ENCODE measurements around the gene RCBTB2.

Gene RCBTB2

DNA sequence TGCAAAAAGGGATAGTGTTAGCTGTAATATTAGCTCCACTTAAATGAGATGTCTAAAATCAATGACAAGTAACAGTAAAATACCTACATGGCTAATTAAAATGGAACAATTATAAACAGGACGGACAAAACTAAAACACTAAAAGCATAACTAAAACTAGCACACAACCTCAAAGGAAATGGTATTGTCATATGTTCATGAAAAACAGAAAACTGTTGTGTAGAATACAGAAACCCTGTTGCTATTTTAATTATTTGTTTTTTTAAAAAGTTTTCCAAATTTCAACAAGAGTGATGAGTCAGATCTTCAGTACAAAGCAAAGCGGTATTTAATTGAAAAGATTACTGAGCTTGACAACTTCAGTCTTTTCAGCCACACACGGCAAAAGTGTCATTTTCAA is 4.2 kb downstream of the RCBTB2 start:
- DNase-seq = no peak

GRCh38 chr13:48527955-48528354 is 4.9 kb downstream of the RCBTB2 start:
- no peak for DNase-seq

- no peak for DNase-seq
Measured at GRCh38 chr13:48526286-48526685, 6.6 kb downstream of the RCBTB2 start.

DNA sequence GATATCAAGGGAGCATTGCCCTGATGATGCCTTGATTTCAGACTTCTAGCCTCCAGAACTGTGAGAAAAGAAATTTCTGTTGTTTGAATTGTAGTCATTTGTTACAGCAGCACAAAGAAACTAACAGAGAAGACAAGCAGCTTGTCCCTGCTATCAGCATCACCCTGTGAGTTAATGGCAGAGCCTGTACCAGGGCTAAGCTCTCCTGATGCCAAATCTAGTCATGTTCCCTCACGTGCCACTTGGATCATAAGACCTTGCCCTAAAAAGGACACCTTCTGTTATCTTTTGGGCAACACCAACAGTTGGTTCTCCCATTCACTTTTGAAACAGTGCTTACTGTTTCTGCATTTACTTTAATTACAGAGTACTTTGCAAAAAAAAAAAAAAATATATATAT is 14.8 kb downstream of the RCBTB2 start:
- no peak for DNase-seq

- no peak for DNase-seq
Measured at GRCh38 chr13:48515732-48516131, 17.1 kb downstream of the RCBTB2 start.

DNA sequence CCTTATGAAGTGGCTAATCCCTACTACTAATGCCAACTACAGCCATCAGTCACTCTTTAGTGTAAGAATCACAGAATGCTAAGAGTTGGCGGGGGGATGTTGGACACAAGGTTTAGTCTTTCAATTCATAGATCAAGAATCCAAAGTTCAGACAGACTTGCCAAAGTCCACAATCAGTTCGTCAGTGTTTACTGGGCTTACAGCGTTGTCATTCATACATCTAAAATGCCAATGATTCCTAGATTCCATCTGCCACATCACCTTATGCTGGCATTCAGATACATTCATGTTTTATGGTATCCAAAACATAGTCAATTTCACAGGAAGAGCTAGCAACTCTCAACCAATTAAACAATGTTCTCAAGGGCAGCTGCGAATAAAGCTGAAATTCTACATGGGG is 18.1 kb downstream of the RCBTB2 start:
- DNase-seq = no peak

- DNase-seq = no peak
Measured at GRCh38 chr13:48511621-48512230, 21.2 kb downstream of the RCBTB2 start.

DNA sequence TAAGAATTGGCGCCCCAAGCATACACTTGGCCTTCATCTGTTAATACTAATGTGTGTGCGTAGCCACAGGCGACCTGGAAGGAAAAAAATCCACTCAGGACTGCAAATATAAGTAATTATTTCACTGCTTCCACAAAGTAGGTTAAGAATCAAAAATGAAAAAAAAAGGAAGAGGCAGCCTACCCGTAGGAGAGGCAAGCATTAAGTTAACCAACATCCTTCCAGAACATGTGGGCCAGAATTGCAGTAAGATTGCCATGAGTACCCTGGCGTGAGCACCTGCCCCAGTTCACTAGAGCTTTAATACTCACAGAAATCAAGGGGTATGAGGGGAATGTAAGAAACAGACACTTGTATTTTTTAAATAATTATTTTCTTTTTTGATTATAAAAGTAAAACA is 22.2 kb downstream of the RCBTB2 start:
- no peak for DNase-seq

DNA sequence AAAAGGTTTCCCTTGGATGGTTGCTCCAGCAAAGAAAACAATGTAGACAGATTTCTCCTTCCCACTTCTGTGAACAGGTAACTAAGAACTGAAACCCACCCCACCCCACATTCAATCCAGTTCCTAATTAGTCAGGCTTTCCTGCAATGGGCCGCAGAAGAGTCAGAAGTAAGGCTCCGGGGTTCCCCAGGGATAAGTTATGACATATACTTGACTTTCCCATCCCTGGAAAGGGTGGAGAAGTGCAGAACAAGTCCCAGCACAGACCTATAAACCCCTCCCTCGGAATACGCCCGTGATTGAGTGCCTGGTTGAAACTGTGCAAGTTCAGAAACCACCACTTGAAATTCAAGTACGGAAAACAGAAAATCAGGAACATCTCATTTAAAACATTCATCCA is 24.9 kb downstream of the RCBTB2 start:
- DNase-seq = no peak

- no peak for DNase-seq
Measured at GRCh38 chr13:48507021-48507420, 25.9 kb downstream of the RCBTB2 start.

DNA sequence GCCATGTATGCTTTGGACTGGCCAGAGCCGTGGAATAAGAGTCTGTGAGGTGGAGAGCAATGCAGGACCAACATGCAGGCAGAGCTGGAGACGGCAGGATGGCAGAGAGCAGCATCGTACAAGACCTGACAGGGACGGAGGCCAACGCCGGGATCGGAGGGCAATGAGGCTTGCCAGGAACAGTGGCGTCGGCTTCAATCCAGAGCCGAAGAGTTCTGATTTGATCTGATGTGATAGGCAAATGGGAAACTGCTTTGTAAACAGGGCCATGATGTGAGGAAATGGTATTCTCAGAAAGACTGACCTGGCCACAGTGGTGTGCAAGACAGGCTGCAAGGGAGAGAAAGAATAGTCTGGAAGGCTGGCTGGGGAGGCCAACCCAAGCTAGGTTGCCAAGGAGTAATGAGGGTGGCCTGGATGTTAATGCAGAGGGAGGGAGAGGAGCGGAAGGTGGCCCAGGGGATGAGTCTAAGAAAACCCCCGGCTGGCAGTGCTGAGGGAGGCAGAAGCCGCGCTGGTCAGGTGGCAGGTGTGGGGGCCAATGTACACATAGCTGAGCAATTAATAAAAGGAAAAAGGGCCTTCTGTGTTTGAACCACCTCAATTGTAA is 26.7 kb downstream of the RCBTB2 start:
- DNase-seq = no peak

DNA sequence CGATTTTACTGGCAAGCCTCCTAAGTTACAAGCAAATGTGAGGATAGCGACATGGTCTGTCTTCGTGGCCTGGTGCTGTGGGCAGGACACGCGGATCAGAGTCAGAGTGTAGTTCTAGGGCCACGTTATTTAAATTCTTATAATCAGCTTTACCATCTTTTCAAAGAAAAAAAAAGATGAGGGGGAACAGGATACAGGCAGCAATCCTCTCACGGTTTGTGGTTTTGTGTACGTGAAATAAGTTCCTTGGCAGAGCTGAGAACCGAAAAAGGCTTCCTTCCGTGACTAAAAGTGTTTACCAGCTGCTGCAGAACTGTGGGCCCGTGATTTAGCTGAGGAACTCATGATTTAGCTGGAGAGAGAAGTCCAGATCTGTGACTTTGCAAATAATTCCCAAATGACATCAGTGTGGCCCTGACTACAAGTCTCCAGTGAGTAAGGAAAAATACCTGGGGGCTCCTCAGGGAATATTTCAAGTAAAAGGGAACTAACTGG is 27.2 kb downstream of the RCBTB2 start:
- peak; percentile 61 for DNase-seq

DNA sequence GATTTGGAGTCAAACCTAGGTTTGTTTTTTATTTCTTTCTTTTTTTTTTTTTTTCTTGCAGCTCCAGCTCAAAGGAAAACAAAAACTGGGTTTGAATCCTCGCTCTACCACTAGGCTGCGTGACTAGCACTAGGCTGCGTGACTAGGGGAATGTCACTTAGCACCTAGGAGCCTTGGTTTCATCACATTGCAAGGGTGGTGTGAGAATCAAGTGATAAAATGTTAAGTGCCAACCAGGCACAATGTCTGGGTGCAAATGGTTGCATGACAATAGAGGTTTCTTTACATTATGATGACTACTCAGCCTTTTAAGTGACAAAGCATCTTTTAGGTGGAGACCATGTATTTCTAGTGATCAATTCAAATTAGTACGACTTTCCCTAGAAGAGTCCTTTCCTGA is 27.9 kb downstream of the RCBTB2 start:
- DNase-seq = peak; percentile 33

DNA sequence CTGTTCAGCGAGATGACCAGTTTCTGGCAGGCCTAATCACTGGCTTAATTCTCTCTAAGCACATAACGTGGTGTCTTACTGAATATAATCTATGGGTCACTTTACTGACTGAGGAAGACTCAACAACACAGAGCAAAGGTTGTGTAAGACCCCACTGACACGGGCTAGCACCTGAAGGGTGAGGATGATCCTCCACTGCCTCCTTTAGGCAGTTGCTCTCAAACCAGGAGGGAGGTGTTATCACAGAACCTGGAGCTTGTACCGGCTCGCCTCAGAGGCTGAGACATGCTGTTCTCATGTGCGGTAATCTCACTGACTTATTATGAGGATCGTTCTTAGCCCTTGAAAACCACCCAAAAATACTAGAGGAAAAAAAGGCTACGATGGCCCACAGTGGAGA is 28.3 kb downstream of the RCBTB2 start:
- no peak for DNase-seq

GRCh38 chr13:48502601-48503319 is 30.1 kb downstream of the RCBTB2 start:
- no peak for DNase-seq

- DNase-seq = no peak
Measured at GRCh38 chr13:48501705-48502104, 31.2 kb downstream of the RCBTB2 start.

GRCh38 chr13:48500652-48501197 is 32.2 kb downstream of the RCBTB2 start:
- DNase-seq = no peak

- DNase-seq = no peak
Measured at GRCh38 chr13:48497669-48498068, 35.2 kb downstream of the RCBTB2 start.

DNA sequence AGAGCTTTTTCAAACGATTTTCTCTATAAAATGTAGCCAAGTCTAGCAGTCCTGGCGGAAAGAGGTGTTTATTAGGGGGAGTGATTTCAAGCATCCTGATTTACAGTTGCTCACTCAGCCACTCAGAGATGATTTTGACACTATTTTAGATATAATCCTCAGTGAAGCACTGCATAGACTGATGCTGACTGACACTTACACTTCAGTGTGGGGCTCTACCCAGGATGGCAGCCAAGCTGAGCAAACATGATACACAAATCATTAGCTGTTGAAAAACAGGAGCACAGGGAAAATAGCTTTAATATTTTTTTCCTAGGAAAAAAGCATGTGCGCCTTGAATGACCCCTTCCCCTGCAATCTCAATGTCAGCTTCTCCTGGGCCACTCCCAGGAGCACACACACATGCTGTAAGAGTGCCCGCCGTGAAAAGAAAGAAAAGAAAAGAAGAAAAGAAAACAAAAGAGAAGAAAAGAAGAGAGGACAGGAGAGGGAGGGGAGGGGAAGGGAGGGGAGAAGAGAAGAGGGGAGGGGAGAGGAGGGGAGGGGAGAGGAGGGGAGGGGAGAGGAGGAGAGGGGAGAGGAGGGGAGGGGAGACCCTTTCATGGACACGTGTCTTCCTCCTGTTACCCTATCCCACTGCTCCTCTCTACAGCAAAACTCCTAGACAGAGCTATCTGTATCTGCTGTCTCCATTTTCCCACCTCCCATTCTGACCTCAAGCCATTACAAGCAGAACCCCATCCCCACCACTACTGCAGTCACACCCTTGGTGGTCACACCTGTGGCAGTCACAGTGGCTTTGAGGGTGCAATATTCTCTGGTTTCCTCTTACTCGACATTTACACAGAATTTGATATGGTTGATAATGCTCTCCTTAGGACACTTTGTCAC is 36.4 kb downstream of the RCBTB2 start:
- DNase-seq = no peak

DNA sequence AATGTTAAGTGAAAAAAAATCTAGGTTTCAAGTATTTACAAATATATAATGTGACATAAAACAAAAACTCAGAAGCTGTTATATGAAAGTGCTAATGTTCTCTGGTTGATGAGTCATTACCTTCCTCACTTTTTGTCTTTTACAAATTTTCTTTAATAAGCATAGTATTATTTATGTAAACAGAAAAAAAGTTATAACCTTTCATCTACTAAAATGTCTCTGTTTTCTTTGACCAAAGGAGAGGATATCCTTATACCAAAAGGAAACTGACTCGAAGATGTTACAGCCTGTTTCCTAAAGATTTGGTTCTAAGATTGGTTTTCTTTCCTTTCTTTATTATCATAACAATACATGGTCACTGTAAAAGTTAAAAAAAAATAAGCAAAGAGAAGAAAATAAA is 38.0 kb downstream of the RCBTB2 start:
- DNase-seq = no peak

GRCh38 chr13:48493851-48494250 is 39.0 kb downstream of the RCBTB2 start:
- no peak for DNase-seq

GRCh38 chr13:48493066-48493765 is 39.7 kb downstream of the RCBTB2 start:
- DNase-seq = no peak
